A673 (cell line): Measurements from ENCODE around the gene IGF2.

ENCODE experiments used
- CTCF ChIP-seq: fragments of 300-800, 200-600 bp; sonication (generic); conservative IDR thresholded peaks from 2 replicates; pipeline ENCODE4 v1.5.1; 2017; ENCODE audit warnings: low read depth, mild to moderate bottlenecking, antibody characterized with exemption, low read length, moderate library complexity, mixed read lengths
- EZH2 ChIP-seq: fragments of 200-600 bp; sonication (generic); IDR thresholded peaks from 2 replicates; pipeline ENCODE4 v1.6.1; 2017; ENCODE audit warnings: borderline replicate concordance, low read depth, mild to moderate bottlenecking, mixed read lengths, antibody characterized with exemption, low read length; ENCODE audit not compliant: poor library complexity, severe bottlenecking

GRCh38 chr11:2147391-2147790 is 8.2 kb upstream of the IGF2 start:
- TF ChIP-seq CTCF (no peak), EZH2 (no peak)
